Fibroblast of upper back skin (primary cell): ENCODE results near the gene FASN.
"Not testable (repeated sequence)": the region's sequence is repeated elsewhere in the genome, so short reads cannot be mapped to it uniquely, and the experiment has no call there.

Experiments used
- DNase-seq: peaks from one replicate; pipeline ENCODE4 v3.0.0-alpha.2; 2013

The FASN gene

DNA sequence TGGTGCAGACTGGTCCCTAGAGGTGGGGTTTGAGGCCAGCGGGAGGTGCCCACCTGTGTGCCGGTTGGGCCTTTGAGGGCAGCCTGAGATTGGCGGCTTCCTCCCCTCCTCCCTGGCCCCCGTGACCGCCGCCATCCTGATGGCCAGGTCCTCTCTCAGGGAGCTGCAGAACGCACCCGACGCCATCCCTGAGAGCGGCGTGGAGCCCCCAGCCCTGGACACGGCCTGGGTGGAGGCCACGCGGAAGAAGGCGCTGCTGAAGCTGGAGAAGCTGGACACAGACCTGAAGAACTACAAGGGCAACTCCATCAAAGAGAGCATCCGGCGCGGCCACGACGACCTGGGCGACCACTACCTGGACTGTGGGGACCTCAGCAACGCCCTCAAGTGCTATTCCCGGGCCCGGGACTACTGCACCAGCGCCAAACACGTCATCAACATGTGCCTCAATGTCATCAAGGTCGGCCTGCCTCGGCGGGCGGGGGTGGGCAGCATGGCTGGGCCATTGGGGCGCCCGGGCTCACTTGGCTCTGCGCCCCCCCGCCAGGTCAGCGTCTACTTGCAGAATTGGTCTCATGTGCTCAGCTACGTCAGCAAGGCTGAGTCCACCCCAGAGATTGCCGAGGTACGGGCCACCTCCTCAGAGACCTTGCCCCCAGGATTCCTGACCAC lies 43.5 kb downstream of the FASN start:
- DNase-seq = no peak

DNA sequence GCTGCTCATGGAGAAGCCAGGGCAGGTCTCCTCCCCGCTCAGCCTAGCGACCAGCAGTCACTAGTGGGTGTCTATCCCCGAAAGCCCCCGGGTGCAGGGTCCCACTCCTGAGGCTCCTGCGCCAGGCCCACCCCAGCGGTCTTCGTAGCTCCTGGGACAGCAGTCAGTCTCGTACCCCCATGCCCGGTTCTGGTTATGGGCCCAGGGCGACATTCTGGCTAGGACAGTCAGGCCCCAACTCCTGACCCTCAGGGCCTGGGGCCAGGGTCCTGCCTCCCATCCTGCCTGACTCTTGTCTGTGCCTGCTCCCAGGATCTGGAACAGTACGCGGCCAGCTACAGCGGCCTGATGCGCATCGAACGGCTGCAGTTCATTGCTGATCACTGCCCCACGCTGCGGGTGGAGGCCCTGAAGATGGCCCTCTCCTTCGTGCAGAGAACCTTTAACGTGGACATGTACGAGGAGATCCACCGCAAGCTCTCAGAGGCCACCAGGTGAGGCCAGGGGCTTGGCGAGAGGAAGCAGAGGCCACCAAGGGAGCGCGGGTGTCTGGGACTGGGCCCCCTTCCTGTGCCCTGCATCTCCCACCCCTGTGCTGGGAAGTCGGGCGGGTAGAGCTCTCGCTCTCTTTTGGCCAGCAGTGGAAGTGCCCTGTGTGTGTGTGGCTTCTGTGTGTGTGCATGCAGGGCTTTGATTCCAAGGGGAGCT lies 44.3 kb downstream of the FASN start:
- no peak for DNase-seq

DNA sequence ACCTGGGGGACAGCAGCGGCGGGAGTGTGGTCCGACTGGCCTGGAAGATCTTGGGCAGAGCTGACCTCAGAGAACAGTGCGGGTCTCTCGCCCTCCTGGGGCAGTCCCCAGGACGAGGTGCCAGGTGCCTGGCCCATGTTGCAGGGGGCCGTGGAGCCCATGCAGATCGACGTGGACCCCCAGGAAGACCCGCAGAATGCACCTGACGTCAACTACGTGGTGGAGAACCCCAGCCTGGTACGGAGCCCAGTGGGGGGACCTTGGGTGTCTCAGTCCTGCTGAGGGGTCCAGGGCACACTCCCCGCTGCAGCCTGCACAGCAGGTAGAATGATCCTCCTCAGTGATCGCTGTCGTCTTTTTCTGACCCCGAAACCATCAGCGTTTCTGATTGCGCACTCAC lies 44.9 kb downstream of the FASN start:
- no peak for DNase-seq

DNA sequence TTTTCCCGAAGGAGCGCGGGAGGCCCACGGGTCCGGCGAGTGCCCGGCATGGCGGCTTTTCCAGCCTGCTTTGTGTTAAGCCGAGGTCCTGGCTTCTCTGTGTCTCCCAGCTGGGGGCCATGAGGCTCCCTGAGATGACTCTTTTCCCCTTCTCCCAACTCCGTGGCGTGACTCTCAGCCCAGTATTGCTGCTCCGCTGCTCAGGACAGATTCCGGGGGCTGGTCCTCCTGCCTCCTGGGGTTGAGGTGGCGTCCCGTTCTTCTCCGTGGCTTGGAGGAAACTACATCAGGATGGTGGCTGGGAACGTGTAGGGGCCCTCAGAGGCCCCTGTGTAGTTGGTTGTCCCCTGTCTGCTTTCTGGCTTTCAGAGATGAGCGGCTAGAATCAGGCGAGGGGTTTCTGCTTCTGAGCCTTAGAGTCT lies 45.4 kb downstream of the FASN start:
- DNase-seq = no peak

DNA sequence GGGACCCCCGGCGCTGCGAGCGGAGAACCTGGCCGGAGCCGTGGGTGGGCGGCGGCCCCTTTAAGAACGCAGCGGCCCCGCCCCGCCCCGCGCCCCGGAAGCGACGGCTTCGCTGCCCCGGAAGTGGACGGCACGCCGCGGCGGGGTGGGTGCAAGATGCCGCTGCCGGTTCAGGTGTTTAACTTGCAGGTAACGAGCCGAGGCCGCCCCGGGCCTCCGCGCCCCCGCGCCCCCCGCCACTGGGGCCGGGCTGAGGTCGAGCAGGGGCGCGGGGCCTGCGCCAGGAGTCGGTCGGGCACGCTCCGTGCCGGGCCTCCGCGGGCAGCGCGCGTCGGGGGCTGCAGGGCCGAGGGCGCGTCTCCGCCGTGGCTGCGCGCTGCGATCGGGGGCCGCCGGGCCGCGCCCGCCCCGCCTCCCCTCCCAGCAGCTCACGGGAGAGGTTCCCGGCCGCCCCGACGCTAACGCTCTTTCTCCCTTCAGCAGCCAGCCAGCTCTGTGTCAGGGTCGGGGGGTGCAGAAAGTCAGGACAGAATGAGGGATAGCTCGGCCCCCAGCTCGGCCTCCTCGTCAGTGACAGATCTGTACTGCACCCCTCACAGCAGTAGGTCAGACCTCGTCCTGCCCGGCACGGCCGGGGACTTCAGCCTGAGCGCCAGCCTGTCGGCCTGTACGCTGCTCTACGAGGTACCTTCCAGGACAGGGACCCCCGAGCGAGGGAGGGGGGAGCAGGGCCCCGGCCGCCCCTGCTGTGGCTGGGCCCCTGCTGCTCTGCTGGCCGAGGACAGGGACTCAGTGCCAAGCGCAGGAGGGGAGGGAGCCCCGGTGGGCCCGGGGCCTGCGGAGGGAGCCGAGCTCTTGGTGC lies 46.0 kb downstream of the FASN start, which contains the start of the genes GPS1 and RFNG:
TSS of gene GPS1 (plus strand) at position 123 of the 862 bp plus-strand sequence. CDS start at position 157, 34 bp downstream.
TSS of gene RFNG (minus strand) at position 36 of the 862 bp plus-strand sequence. CDS start 45 bp downstream, outside the sequence.
- peak; percentile 33 for DNase-seq

DNA sequence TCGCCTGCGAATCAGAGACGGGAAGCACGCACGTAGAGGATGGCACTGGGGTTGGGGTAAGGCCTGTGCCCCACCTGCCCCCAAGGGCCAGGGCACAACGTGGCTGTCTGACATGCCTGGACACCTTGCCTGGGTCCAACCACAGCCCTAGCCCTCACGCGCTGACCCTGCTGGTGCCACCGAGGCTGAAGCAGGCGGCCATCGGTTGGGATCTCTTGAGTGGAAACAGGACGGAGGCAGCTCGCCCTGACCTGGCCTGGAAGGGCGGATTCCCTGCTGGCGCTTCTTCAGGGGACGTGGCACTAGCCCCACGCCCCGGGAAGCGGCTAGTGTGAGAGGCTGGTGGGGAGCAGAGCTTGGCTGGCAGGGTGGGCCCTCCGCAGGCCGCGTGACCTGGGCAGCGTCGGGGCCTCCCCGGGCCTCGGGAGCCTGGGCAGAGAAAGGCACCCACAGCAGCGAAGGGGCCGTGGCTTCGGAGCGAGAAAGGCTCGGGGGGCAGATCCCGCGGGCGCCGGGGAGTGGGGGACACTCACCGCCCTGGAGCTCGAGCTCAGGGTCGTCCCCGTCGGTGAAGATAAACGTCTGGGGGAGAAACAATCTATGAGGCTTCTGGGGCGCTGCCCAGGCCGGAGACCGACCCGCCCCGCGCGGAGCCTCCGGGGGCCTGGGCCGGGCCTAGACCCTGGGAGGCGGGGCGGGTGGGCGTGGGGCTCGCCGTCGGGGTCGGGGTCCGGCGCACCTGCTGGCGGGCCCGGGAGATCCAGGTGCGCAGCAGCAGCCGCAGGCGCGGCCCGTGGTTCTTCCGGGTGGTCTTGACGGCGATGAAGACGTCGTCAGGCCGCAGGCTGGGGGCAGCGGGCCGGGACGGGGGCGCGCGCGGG lies 47.0 kb downstream of the FASN start:
- DNase-seq = no peak

DNA sequence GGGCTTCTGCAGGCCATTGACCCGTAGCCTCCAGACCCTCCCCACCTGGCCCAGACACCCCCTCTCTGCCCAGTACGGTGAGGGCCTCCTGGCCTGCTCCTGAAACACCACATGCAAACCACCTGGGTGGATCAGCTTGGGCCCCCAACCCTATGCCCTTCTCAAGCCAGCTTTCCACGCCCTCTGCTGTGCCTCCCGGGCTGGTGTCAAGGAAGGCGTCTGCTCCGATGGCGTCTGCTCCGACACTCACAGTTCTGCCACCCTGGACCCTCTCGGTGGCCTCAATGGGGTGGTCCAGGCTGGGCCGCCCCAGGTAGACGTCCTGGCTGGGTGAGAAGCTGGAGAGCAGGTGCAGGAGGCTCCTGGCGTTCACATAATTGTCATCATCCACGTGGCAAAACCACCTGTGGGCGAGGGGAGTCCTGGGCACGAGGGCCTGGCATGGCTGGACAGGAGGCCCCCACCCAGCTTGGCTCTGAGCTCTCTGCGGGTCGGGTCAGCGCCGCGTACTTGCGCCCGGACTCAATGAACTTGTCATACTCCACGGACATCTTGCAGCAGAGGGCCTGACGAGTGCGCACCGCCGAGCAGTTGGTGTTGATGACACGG lies 47.8 kb downstream of the FASN start:
- DNase-seq = no peak

DNA sequence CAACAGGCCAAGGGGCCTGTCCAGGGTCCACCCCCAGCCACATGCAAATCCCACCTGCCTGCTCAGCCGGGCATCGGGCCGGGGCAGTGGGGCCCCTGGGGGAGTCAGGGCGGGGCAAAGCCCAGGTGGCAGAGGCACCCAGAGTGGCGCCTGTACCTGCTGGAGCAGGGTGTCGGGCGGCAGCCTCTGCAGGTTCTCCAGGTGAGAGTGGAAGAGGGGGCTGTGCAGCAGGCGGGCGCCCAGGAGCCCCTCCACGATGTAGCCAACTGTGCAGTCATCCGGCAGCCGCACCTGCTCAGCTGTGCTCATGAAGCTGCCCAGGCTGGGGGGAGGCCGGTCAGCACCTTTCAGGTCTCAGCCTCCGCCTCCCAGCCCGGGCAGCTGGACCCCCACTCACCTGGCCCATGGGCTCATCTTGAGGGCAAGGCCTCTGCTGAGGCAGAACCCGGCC lies 48.5 kb downstream of the FASN start:
- no peak for DNase-seq

DNA sequence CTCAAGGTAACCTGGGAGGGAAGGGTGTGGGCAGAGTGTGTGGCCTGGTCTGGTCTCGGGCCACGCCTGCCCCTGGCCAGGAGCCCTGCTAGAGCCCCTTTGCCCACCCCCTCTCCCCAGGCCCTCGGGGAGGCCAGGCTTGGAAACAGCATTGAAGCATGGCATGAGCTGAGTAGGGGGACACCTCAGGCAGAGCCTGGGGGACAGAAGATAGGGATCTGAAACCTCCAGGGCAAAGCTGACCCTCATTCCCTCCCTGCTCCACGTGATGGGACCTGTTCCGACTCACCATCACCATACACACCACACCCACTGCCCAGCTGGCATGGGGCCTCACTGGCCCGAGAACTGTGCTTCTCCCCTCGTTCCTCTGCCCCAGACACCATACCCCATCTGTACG lies 48.9 kb downstream of the FASN start:
- DNase-seq = no peak

DNA sequence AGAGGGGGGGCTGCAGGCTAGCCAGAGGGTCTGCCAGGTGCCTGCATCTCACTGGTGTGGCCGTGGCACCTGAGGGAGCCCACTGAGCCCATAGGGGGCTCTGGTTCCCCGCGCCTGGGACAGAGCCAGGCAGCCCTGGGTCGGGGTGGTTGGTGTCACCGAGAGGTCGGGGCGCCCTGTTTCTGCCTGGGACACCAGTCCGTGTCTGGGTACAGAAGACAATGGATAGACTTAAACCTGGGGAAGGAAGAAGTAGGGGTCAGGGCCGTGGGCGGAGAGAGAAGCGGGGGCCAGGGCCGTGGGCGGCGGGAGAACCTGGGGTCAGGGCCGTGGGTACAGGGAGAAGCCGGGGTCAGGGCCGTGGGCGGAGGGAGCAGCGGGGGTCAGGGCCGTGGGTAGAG lies 49.5 kb downstream of the FASN start:
- DNase-seq = no peak

DNA sequence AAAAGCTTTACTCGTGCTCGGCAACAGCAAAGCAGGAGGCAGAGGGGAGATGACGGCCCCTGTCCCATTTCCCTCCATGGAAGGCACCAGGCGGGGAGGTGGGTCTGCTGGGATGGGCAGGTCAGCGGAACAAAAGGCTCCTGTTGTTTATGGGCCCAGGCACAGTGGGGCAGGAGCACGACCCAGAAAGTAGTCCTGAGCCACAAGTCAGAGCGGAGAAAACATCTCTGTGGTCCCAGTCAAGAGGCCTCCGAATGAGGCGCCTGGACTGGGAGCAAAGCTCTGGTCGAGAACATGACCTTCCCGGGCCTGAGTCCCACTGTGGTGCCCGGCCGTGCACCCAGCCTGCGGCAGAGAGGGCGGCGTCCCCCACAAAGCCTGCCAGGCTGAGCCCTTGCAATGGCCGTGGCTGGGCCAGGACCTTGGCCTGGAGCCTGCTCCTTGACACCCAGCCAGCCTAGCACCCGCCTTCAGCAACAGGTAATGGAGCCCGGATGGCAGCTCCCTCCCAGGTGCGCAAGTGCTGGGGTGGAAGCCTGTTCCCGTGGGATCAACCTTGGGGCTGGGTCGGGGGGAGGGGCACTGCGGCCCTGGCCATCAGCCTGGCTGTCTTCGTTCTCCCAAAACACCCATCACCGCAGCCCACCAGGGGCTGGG lies 50.0 kb downstream of the FASN start:
- no peak for DNase-seq

DNA sequence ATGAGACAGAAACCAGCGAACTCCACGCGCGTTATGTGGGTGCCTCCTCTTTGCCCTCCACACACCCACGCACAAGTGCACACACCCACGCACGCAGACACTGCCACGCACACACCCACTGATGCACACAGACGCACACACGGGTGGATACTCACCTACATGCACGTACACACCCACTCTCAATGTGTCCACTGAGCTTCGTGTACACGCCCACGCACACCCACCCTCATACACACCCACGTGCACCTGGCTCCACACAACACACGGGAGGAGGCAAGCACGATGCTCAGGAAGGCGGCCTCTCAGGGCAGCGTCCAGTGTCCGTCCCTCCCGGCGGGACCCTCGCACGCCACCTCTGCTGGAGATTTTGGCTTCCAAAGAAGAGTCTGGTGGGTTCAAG lies 50.7 kb downstream of the FASN start:
- DNase-seq = no peak

DNA sequence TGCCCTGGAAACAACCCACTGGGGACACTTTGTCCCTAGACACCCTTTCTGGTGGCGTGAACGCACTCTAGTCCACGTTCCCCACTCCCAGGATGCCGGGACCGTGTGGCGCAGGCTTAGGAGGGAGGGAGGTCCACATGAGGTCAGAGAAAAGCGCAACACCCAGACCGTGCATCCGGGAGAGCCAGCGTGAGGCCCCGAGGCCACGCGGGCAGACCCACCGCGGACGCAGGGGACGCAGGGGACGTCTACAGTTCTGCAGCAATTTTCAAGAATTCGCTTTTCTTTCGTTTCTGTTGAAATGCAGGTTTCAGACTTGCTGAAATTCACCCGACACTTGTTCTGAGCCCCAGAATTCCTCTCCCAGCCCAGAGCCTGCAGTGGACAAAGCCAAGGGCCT lies 51.1 kb downstream of the FASN start:
- no peak for DNase-seq

DNA sequence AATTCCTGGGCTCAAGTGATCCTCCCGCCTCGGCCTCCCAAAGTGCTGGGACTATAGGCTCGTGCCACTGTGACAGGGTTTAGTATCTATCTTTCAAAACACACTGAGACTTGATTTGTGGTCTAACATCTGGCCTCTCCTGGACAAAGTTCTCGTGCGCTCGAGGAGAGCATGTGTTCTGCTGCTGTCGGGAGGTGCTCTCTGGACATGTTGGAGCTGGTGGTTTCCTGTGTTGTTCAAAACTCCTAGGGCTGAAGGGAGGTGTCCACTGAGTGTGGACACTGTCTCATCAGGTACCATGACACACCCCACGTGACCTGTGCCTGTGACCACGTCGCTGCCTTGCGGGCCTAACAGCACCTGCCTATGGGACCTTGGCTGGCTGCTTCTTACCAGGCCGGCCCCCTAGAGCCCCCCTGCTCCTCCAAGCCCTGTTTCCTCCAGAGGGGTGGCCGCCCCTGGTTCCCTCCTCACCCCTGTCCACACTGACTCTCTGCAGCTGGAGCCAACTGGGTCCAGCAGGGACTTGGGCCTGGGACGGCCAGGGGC lies 52.0 kb downstream of the FASN start:
- no peak for DNase-seq

DNA sequence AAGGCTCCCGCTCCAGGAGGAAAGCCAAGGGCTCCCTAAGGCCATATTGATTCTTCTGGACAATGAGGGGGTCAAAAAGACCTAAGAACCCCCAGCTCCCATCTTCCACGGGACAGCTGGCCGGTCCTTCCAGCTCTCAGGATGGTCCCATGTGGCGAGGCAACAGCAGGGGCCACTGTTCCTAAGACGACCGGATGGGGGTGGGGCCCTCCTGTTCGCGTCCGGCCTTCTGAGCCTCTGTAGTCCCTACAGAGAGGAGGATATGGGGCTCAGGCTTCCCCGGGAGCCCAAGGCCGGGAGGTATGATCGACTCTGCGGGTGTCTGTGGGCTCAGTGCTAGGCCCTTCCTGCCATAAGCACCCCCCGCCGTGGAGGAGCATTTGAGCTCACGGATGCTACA lies 54.5 kb downstream of the FASN start:
- no peak for DNase-seq

DNA sequence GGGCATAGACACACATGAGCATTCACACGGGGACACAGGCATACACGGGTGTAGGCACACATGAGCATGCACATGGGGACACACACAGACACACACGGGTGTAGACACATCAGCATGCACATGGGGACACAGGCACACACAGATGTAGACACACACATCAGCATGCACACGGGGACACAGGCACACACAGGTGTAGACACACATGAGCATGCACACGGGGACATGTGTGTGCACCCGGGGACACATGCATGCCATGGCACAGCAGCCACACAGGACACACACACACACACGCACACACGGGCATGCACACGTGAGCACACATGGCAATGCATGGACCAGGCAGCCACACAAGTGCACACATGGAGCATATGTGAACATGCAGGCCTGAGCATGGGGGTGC lies 55.4 kb downstream of the FASN start:
- no peak for DNase-seq

DNA sequence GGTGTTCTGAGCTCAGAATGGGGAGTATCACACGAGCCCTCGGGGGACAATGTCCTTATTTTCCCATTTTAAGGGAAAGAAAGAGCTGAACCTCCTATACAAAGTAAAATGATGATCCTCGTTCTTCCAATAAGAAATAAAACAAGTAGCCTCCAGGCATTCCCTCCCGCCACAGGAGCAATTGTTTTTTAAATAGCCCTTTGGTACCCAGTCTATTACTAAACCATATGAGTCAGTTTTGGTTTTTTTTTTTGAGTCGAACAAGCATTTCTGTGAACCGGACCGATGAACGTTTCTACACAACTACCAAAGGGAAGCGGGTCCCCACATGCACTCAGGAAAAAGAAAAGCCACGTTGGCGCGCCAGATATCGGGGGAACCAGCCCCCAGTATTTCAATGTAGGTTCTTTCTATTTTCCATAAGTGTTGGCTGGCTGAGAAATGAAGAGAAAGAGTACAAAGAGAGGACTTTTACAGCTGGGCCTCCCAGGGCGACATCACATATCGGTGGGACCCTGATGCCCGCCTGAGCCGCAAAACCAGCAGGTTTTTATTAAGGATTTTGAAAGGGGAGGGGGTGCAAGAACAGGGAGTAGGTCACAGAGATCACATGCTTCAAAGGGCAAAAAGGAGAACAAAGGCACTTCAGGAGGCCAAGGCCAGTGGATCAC lies 56.8 kb downstream of the FASN start:
- no peak for DNase-seq

DNA sequence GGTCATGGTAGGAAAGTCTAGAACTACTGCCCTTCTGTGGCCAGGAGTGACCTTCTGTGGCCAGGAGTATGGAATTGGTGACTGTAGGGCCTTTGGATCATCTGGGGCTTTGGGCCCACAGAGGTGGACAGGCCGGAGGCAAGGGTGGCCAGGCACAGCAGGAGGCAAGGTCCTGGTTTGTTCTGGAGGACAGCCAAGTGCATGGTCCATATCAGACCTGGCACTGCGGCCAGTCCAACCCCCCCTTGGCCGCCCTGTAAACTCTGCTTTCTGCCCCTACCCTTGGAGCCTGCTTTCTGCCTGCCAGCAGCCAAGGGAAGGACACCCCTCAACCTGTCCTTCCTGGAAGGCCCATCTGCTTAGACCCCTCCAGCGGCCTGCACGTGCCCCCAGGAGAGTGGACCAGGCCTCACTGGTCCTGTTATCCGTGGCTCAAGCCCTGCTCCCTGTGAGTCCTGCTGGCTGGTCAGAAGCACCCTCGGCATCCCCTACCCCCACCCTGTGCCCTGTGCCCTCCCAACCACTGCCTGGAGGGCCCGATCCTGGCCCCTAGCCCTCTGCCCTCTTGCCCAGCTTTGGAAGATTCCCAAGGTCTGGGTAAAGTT lies 58.2 kb downstream of the FASN start:
- DNase-seq = no peak

DNA sequence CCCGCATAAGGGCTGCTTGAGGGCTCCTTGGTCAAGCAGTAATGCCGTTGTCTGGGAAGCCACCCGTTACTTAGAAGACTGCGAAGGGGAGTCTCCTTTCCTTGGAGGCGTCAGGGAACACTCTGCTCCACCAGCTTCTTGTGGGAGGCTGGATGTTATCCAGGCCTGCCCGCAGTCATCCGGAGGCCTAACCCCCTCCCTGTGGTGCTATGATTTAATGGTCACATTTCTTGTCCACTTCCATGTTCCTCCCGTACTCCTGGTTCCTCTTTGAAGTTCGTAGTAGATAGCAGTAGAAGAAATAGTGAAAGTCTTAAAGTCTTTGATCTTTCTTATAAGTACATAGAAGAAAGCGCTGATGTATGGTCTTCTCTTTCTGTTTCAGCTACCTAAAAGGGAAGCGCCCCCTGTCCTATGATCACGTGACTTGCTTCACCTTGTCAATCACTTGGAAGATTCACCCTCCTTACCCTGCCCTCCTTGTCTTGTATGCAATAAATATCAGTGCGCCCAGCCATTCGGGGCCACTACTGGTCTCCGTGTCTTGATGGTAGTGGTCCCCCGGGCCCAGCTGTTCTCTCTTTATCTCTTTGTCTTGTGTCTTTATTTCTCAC lies 59.1 kb downstream of the FASN start:
- DNase-seq = not testable (repeated sequence)

DNA sequence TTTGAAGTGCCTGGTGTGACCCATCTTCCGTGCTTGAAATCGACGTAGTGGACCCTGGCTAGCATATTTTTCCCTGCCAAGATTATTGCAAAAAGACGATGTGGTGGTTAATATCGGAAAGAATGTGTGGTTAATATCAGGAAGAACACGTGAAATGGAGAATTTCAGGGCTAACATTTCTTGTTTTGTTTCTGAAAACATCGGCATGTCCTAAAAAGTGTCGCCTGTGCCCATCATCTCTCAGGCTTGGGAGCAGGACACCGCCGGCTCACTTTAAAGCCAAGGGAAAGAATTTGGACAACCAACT lies 60.2 kb downstream of the FASN start:
- no peak for DNase-seq
